Smooth muscle cell (in vitro differentiated cells): ENCODE results near the gene IHH. TPM values are rescaled to one million over a fixed set of nuclear protein-coding genes. Genes with fewer than 3 reads are reported as not detected.

Experiments used
- DNase-seq: peaks from one replicate; lab custom pipeline; 2025; ENCODE audit not compliant: unreplicated experiment; lab: John Stamatoyannopoulos, UW
- H2AFZ ChIP-seq: fragments of 200-600 bp; sonication (generic); 2 replicates; pipeline ENCODE4 v1.6.0; 2016; ENCODE audit warnings: antibody characterized with exemption, low read depth, mild to moderate bottlenecking
- H3F3A ChIP-seq: fragments of 200-600 bp; sonication (generic); 2 replicates; pipeline ENCODE4 v1.6.0; 2017; ENCODE audit warnings: antibody characterized with exemption, low read depth
- H3K27ac ChIP-seq: fragments of 200-600 bp; sonication (generic); 2 replicates; pipeline ENCODE4 v1.5.1; 2016; ENCODE audit warnings: low read depth, mild to moderate bottlenecking
- H3K27me3 ChIP-seq: fragments of 200-600 bp; sonication (generic); 2 replicates; pipeline ENCODE4 v1.6.1; 2016; ENCODE audit warnings: low read depth, mild to moderate bottlenecking
- H3K36me3 ChIP-seq: fragments of 200-600 bp; sonication (generic); 2 replicates; pipeline ENCODE4 v1.5.1; 2016; ENCODE audit warnings: low read depth
- H3K4me1 ChIP-seq: fragments of 200-600 bp; sonication (generic); 2 replicates; pipeline ENCODE4 v1.5.1; 2016; ENCODE audit warnings: low read depth
- H3K4me2 ChIP-seq: fragments of 200-600 bp; sonication (generic); 2 replicates; pipeline ENCODE4 v1.6.0; 2016; ENCODE audit warnings: mild to moderate bottlenecking
- H3K4me3 ChIP-seq: fragments of 200-600 bp; sonication (generic); 2 replicates; pipeline ENCODE4 v1.5.1; 2016; ENCODE audit warnings: mild to moderate bottlenecking
- H3K79me2 ChIP-seq: fragments of 200-600 bp; sonication (generic); 2 replicates; pipeline ENCODE4 v1.6.0; 2016; ENCODE audit warnings: low read depth, mild to moderate bottlenecking
- H3K9ac ChIP-seq: fragments of 200-600 bp; sonication (generic); 2 replicates; pipeline ENCODE4 v1.6.0; 2016; ENCODE audit warnings: low read depth
- H3K9me3 ChIP-seq: fragments of 200-600 bp; sonication (generic); replicated peaks from 2 replicates; pipeline ENCODE4 v1.5.1; 2016; ENCODE audit warnings: low read depth
- H4K20me1 ChIP-seq: fragments of 200-600 bp; sonication (generic); 2 replicates; pipeline ENCODE4 v1.6.0; 2016; ENCODE audit warnings: low read depth
- CTCF ChIP-seq: fragments of 200-600 bp; sonication (generic); IDR thresholded peaks from 2 replicates; pipeline ENCODE4 v1.5.1; 2017; ENCODE audit warnings: borderline replicate concordance, mild to moderate bottlenecking, antibody characterized with exemption; ENCODE audit not compliant: insufficient read depth, poor library complexity, severe bottlenecking
- WGBS: methylation state at CpG from one replicate; pipeline ENCODE4 v1.1.7; 2016; ENCODE audit warnings: low lambda C conversion rate; 5-methylcytosine and 5-hydroxymethylcytosine counted together
- polyA plus RNA-seq: library from polyadenylated mRNA; unstranded; fragments of >200 nt; fragmentation: Nextera tagmentation; extraction: Ambion mirVana; gene quantifications from 2 replicates; pipeline ENCODE4 v1.2.1, GENCODE V29; 2016
- total RNA-seq: library from RNA; depleted of rRNA; stranded (reverse); fragments of >200 nt; gene quantifications from 2 replicates; pipeline ENCODE4 v1.2.3, GENCODE V29; 2014

IHH gene
- total and polyA plus RNA-seq, 2 experiments from 2014 or later = 0.09 TPM; not detected in 1

GRCh38 chr2:219034823-219035222 is 25.9 kb downstream of the IHH start:
- Histone ChIP-seq H3K27me3 (peaks cover 66% of the 10 kb centered on the region), H3K4me1 (no peaks in the 10 kb centered on the region), H3K4me2 (no peak overlapping the region), H3K27ac (no peak overlapping the region), H3K9me3 (no peaks in the 10 kb centered on the region), H3K36me3 (no peaks in the 10 kb centered on the region), H3F3A (no peaks in the 10 kb centered on the region), H3K4me3 (no peak overlapping the region), H4K20me1 (no peaks in the 10 kb centered on the region), H3K9ac (no peak overlapping the region), H2AFZ (no peak overlapping the region), H3K79me2 (no peaks in the 10 kb centered on the region)
- WGBS = 50% methylated on average over 6 of the region's 6 CpGs
- DNase-seq = no peak
- no peak for TF ChIP-seq CTCF

- H3K9me3 ChIP-seq = no peaks in the 10 kb centered on the region
- DNase-seq = no peak
- no peaks in the 10 kb centered on the region for H3F3A ChIP-seq
- H3K4me1 ChIP-seq = no peaks in the 10 kb centered on the region
- no peak overlapping the region for H3K4me2 ChIP-seq
- no peak overlapping the region for H3K4me3 ChIP-seq
- no peak overlapping the region for H3K27ac ChIP-seq
- TF ChIP-seq CTCF = no peak
- WGBS = 85% methylated on average over 23 of the region's 23 CpGs
- no peaks in the 10 kb centered on the region for H3K36me3 ChIP-seq
- H3K9ac ChIP-seq = no peak overlapping the region
- H3K27me3 ChIP-seq = peaks cover 56% of the 10 kb centered on the region
- no peaks in the 10 kb centered on the region for H3K79me2 ChIP-seq
- H2AFZ ChIP-seq = no peak overlapping the region
- H4K20me1 ChIP-seq = no peaks in the 10 kb centered on the region
Observed at GRCh38 chr2:219032051-219032745, 28.5 kb downstream of the IHH start.

- Histone ChIP-seq H2AFZ (no peak overlapping the region), H3K79me2 (no peaks in the 10 kb centered on the region), H3K27ac (no peak overlapping the region), H3K4me3 (no peak overlapping the region), H3F3A (no peaks in the 10 kb centered on the region), H3K4me2 (no peak overlapping the region), H3K9ac (no peak overlapping the region), H3K36me3 (no peaks in the 10 kb centered on the region), H3K27me3 (peaks cover 52% of the 10 kb centered on the region), H3K4me1 (no peaks in the 10 kb centered on the region), H4K20me1 (no peaks in the 10 kb centered on the region), H3K9me3 (no peaks in the 10 kb centered on the region)
- 92% methylated on average over 21 of the region's 21 CpGs for WGBS
- TF ChIP-seq CTCF = no peak
- no peak for DNase-seq
Observed at GRCh38 chr2:219031005-219031738, 29.5 kb downstream of the IHH start.
